ENCODE results near the gene GSTO1.
A peak's percentile ranks its signal among the peaks of the same experiment; 100 is the strongest.

The GSTO1 gene

GRCh38 chr10:104291439-104291951 lies 36.8 kb downstream of the GSTO1 start:
- no peak overlapping the region for H3K4me3 ChIP-seq (ENCODE audit: low read depth, low read length)

GRCh38 chr10:104293011-104293410 lies 38.3 kb downstream of the GSTO1 start:
- TF ChIP-seq, protein P1, sequence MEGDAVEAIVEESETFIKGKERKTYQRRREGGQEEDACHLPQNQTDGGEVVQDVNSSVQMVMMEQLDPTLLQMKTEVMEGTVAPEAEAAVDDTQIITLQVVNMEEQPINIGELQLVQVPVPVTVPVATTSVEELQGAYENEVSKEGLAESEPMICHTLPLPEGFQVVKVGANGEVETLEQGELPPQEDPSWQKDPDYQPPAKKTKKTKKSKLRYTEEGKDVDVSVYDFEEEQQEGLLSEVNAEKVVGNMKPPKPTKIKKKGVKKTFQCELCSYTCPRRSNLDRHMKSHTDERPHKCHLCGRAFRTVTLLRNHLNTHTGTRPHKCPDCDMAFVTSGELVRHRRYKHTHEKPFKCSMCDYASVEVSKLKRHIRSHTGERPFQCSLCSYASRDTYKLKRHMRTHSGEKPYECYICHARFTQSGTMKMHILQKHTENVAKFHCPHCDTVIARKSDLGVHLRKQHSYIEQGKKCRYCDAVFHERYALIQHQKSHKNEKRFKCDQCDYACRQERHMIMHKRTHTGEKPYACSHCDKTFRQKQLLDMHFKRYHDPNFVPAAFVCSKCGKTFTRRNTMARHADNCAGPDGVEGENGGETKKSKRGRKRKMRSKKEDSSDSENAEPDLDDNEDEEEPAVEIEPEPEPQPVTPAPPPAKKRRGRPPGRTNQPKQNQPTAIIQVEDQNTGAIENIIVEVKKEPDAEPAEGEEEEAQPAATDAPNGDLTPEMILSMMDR (IDR thresholded peaks at IDR 0.05; ENCODE audit: borderline replicate concordance, insufficient read depth, low read depth, low read length), result no peak
- H3K4me3 ChIP-seq (ENCODE audit: low read depth, low read length), result no peak overlapping the region

More at GRCh38 chr10:104291439-104291951, 36.8 kb downstream of the GSTO1 start:
- TF ChIP-seq, protein P1 (IDR thresholded peaks at IDR 0.05; ENCODE audit: borderline replicate concordance, insufficient read depth, low read depth, low read length), result peak; percentile 100

DNA sequence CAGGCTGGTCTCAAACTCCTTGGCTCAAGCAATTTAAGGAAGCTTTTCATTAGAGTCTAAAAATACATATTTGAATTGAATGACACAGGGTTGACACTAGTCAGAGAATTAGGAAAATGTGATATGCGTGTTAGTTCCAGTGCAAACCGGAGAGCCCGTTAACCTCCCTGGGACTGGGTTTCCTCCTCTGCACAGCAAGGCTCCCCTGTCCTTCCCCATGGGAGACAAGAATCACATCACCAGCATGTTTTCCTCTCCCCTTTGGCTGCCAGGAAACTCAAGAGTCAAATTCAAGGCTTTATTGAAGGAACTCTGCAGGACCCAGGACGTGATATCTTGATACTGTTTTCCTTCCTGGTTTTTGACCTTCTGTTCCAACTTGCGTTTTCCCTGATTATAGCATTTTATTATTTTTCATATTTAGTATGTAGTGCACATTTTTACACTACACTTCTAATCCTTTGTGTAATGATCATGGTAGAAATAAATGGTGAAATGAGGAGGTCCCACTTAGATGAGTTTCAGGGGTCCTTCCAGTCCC lies 39.2 kb downstream of the GSTO1 start:
- H3K4me3 ChIP-seq (ENCODE audit: low read depth, low read length), result no peak overlapping the region
- TF ChIP-seq, protein P1 (IDR thresholded peaks at IDR 0.05; ENCODE audit: borderline replicate concordance, insufficient read depth, low read depth, low read length), result no peak

- TF ChIP-seq, protein P1 (IDR thresholded peaks at IDR 0.05; ENCODE audit: borderline replicate concordance, insufficient read depth, low read depth, low read length), result no peak
Observed at GRCh38 chr10:104296687-104297436, 42.2 kb downstream of the GSTO1 start.

DNA sequence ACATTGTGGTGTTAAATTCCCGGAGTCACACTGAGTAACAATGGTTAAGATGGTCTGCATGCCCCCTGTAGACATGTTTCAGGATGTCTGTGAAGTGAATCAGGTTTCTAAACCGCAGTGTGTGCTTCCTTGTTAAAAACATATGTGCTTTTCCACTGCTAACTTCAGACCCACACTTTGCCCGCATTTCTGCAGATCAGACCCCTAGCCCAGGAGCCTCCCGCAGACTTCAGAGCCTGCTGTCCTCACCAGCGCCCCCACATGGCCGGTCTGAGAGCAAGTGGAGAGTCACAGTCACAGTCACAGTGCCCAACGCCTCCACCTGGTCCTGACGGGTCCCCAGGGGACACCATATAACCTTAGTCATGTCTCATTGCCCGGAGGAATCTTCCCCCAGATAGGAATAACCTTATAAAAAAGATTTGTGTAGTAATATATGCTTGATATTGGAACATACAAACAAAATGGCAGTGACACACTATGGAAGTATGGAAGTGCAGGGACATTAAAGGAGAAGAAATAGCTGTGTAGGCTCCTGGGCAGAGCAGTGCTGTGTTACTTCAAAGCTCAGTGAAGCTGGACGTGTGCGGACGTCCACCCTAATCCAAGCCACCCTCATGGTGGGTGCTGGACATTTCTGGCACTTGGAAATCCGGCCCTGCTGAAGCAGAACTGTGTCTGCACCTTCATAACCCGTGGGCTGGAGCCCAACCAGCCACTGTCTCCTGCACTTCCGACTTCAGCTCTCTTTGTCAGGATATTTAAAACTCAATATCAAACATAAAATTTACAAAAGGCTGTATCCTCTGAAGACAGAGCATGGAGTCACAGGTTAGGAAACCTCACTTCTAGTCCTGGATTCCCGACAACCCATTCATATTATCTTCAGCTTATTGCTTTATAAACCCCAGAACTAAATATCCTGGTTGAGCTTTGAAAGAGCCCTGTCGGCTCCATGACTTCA lies 43.3 kb downstream of the GSTO1 start:
- TF ChIP-seq, protein P1 (IDR thresholded peaks at IDR 0.05; ENCODE audit: borderline replicate concordance, insufficient read depth, low read depth, low read length), result peak; percentile 54; the same call in 1 of the 2 replicates
- no peak overlapping the region for H3K4me3 ChIP-seq (ENCODE audit: low read depth, low read length)

More at GRCh38 chr10:104296687-104297436, 42.2 kb downstream of the GSTO1 start:
- no peak overlapping the region for H3K4me3 ChIP-seq (ENCODE audit: low read depth, low read length)

DNA sequence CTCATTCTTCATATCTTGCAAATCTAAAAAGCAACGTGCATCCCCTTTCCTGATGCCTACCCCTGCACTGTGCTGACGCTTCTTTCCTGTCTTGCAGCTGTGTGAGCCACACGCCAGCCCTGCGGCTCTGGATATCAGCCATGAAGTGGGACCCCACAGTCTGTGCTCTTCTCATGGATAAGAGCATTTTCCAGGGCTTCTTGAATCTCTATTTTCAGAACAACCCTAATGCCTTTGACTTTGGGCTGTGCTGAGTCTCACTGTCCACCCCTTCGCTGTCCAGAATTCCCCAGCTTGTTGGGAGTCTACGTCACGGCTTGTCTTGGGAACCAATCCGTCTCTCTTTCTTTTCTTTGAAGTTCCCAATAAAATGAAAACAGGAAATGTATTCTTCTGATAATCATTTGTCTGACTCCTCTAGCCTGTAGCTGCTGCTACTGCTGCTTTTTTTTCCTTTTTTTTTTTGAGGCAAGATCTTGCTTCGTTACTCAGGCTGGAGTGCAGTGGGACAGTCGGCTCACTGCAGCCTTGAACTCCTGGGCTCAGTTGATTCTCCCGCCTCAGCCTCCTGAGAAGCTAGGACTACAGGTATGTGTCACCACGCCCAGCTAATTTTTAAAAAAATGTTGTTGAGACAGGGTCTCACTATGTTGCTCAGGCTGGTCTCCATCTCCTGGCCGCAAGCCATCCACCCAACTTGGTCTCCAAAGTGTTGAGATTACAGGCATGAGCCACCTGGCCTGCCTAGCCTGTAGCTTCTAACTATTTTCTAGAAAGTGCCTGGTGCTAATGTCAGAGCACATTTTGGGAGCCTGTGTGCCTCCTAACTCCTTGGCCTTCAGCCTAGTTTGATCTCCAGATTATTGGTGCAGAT lies 44.6 kb downstream of the GSTO1 start:
- H3K4me3 ChIP-seq (ENCODE audit: low read depth, low read length), result no peak overlapping the region
- TF ChIP-seq, protein P1 (IDR thresholded peaks at IDR 0.05; ENCODE audit: borderline replicate concordance, insufficient read depth, low read depth, low read length), result no peak
